ENCODE results near the gene PECR.

PECR gene

DNA sequence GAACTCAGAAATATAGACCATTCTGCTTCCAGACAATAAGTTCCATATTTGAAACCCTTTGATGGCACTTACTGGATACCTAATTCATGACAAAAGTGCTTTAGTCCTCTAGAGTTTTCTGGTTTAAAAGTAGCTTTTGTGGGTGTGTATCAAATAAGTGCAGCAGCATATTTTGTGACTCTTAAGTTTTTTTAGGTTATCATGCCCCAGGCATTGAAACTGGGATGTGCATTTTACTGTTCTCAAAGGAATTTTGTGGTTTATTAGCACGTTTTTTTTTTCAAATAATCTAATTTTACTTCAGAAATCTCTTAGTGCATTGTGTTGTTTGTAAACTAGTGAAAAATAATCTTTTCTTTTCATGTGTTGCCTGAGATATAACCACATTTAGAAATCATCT lies 29.0 kb upstream of the PECR start:
- TF ChIP-seq, protein P1, sequence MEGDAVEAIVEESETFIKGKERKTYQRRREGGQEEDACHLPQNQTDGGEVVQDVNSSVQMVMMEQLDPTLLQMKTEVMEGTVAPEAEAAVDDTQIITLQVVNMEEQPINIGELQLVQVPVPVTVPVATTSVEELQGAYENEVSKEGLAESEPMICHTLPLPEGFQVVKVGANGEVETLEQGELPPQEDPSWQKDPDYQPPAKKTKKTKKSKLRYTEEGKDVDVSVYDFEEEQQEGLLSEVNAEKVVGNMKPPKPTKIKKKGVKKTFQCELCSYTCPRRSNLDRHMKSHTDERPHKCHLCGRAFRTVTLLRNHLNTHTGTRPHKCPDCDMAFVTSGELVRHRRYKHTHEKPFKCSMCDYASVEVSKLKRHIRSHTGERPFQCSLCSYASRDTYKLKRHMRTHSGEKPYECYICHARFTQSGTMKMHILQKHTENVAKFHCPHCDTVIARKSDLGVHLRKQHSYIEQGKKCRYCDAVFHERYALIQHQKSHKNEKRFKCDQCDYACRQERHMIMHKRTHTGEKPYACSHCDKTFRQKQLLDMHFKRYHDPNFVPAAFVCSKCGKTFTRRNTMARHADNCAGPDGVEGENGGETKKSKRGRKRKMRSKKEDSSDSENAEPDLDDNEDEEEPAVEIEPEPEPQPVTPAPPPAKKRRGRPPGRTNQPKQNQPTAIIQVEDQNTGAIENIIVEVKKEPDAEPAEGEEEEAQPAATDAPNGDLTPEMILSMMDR (conservative IDR thresholded peaks at IDR 0.05): no peak
- H3K27ac ChIP-seq: peak overlapping the region; percentile 88

DNA sequence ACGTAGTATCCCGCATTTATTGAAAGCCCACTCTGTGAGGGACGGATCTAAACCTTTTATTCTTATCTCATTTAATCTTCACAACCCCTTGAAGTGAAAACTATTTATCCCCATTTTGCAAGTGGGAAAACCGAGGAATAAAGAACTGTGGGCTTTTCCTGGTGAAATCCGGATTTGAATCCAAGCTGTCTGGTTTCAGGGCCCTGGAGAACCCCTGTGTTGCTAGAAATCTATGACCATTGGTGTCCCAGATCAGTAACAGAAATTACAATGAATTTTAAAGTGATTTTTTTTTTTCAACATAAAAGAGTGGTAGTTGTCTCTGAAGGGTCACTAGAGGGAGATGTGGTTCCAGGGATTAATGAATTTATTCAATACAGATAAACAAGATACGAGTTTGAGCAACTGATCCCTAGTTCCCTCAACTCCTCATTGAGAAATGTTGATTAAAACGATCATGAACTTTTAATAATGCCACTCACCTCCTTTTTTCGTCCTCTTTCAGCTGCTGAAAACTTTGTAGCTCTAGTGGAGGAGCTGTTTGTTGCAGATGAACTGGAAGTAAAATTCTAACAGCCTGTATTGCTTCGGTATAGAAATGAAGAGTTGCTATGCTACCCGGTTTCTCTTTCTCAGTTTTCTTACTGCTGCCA lies 28.5 kb upstream of the PECR start:
- peak overlapping the region; percentile 88 for H3K27ac ChIP-seq
- TF ChIP-seq, protein P1 (conservative IDR thresholded peaks at IDR 0.05): peak; percentile 74

DNA sequence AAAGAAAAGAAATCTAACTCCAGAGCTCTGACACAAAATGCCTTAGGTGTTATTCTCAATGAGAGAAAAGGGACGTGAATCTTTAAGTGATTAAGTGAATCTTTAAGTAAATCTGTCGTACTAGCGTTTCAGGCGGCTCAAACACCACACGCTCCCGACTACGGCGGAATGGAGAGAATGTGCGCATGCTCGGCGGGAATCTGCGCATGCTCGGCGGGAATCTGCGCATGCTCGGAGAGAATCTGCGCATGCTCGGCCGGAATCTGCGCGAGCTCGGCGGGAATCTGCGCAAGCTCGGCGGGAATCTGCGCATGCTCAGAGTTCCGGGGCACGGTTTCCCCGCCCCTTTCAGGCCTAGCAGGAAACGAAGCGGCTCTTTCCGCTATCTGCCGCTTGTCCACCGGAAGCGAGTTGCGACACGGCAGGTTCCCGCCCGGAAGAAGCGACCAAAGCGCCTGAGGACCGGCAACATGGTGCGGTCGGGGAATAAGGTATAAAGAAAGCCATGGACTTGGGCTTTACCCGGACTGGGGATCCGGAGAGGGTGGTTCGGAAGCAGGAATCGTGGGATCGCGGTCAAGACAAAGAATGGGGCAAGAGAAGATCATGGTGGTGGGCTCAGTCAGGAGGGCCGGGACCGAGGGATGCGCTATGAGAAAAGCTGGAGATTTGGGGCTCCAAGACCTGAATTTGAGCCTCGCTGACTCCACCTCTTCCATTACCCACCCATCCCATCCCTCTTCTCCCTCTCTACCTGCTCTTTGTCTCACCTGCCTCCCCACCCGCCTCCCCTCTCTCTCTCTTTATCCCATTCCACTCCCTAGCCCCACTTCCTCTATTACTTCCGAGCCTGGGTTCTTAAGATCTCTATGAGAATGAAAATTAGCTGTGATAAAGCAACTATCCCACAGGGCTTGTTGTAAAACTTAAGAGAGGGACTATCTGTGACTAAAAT lies 27.6 kb upstream of the PECR start, which contains the start of gene XRCC5:
Gene XRCC5, plus strand, starts transcription at position 382 of the 955 bp plus-strand sequence. Its CDS starts 89 bp downstream, at position 471.
- peak within 1 kb of the TSS; percentile 88 for H3K27ac ChIP-seq
- TF ChIP-seq, protein P1 (conservative IDR thresholded peaks at IDR 0.05): no peak

DNA sequence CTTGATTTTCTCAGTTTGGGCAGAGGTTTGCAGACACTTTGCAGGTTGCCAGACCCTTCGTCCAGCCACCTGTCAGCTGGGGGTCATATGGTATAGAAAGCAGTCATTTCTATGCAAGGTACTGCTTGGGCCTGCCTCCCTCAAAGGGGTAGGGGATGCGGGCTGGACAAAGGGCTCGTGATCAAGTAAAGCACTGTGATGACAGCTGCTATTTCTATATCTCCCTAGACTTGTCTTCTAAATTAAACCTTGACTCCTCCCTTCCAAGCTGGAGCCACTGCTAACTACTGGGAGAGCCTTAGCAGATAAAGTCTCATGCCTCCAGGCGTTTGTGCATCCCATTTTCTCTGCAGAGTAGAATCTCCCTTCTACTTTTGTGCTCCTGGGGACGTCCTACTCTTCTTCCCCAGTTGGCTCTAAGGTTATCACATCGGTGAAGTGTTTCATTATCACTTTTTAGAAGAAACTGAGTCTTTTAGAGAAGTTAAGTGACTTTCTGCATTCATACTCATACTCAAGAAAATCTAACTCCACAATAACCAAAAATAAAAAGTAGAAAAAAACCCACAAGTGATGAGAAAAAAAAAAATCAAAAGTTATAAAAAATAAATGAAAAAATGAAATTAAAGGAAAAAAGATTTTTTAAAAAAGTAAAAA lies 26.8 kb upstream of the PECR start:
- TF ChIP-seq, protein P1 (conservative IDR thresholded peaks at IDR 0.05): no peak
- H3K27ac ChIP-seq: peak overlapping the region; percentile 88

DNA sequence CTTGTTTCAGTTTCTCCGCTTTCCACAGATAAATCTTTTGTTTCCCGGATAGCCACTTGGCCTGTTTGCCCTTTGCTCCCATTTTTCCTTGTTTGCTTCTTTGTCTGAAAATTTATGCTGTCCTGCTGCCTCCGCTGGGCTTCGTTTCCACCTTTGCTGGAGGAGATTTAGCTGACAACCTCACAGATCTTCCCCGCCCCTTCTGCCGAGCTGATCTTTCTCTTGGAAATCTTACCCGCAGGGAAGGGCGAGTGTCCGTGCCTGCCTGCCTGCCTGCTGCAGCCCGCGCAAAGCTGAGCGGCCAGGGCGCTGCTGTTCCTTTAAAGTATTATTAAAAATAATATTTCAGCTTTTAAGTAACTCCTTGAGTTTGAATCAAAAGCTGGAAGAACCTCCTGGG lies 26.2 kb upstream of the PECR start:
- TF ChIP-seq, protein P1 (conservative IDR thresholded peaks at IDR 0.05): no peak
- no peak overlapping the region for H3K27ac ChIP-seq

DNA sequence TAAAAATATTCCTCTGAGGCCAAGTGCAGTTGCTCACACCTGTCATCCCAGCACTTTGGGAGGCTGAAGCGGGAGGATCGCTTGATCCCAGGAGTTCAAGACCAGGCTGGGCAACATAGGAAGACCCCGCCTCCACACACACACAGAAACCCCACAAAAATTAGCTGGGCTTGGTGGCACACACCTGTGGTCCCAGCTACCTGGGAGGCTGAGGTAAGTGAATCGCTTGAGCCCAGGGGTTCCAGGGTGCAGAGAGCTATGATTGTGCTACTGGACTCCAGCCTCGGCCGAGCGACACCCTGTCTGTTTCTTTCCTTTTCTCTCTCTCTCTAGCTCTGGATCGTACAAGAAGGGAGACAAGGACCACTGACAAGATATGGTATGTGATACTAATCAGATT lies 25.7 kb upstream of the PECR start:
- H3K27ac ChIP-seq: no peak overlapping the region
- TF ChIP-seq, protein P1 (conservative IDR thresholded peaks at IDR 0.05): no peak

DNA sequence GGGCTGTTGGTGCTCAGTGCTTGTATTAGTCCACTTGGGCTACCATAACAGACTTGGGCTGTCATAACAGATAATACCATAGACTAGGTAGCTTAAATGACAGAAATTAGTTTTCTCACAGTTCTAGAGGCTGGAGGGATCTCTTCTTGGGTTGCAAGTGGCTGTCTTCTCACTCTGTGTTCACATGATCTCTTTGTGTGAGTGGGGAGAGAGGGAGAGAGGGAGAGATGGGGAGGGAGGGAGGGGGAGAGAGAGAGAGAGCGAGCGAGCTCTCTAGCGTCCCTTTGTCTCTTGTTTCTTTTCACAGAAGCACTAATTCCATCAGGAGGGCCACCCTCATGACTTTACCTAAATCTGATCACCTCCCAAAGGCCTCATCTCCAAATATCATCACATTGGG lies 23.1 kb upstream of the PECR start:
- TF ChIP-seq, protein P1 (conservative IDR thresholded peaks at IDR 0.05): no peak
- no peak overlapping the region for H3K27ac ChIP-seq

Measured in VCaP (cell line).